GM12878 (cell line): Measurements from ENCODE around the gene ANKRD65. TPM values are rescaled to one million over a fixed set of nuclear protein-coding genes. Genes with fewer than 3 reads are reported as not detected.
A peak's percentile ranks its signal among the peaks of the same experiment; 100 is the strongest.

Experiments used
- ATAC-seq: fragments of 200-7000 bp; cut with Tn5 transposase; 3 replicates; pipeline ENCODE4 v1.9.1; 2020; ENCODE audit warnings: mild to moderate bottlenecking, moderate library complexity
- BruUV-seq: library from RNA; stranded (reverse); fragments of 400-500 nt; replicated peaks from 2 replicates; lab custom pipeline; 2021; lab: Mats Ljungman, UMichigan
- CTCF ChIA-PET: fragments of 300-600 bp; sonication (Branson Sonifier 250); formaldehyde crosslinking; extraction: SDS; loops from one replicate; lab custom pipeline; 2021; ENCODE audit warnings: inconsistent platforms; lab: Yijun Ruan, JAX
- POLR2A ChIA-PET: fragments of 350-600 bp; formaldehyde crosslinking; extraction: SDS; loops from one replicate; lab custom pipeline; 2021; ENCODE audit warnings: inconsistent platforms; lab: Charles Lee
- RAD21 ChIA-PET: fragments of 300-600 bp; sonication (Branson Sonifier 250); formaldehyde crosslinking; loops from one replicate; lab custom pipeline; 2023; ENCODE audit warnings: antibody characterized with exemption; ENCODE audit not compliant: unreplicated experiment; lab: Charles Lee
- SMC1A ChIA-PET: fragments of 300-600 bp; sonication (Branson Sonifier 250); formaldehyde crosslinking; loops from one replicate; lab custom pipeline; 2023; ENCODE audit not compliant: unreplicated experiment, uncharacterized antibody; lab: Charles Lee
- DNase-seq: peaks from one replicate; pipeline ENCODE4 v3.0.0-alpha.2; 2011; ENCODE audit warnings: low read depth, low spot score
- FAIRE-seq: peaks from 3 replicates; lab custom pipeline; 2011; peaks lifted over from hg19 to GRCh38; lab: Jason Lieb, UNC
- H2AFZ ChIP-seq: 2 replicates; pipeline ENCODE4 v1.6.0; 2011; ENCODE audit warnings: low read depth, low read length, control low read depth; ENCODE audit not compliant: control insufficient read depth
- H3K27ac ChIP-seq: 2 replicates; pipeline ENCODE4 v1.5.1; 2011; ENCODE audit warnings: control low read depth; ENCODE audit not compliant: control insufficient read depth, insufficient read depth
- H3K27me3 ChIP-seq, 2 experiments: replicated peaks in 1 of 2; 2 replicates each; pipeline versions ENCODE4 v1.6.0 to v1.6.1; 2011; ENCODE audit warnings: low read length in 1 of 2; ENCODE audit not compliant: control insufficient read depth in 2 of 2, insufficient read depth in 2 of 2
- H3K36me3 ChIP-seq, 2 experiments: 2 replicates each; pipeline ENCODE4 v1.5.1; 2011; ENCODE audit warnings: low read length in 1 of 2; ENCODE audit not compliant: control insufficient read depth in 2 of 2, insufficient read depth in 2 of 2
- H3K4me1 ChIP-seq: 2 replicates; pipeline ENCODE4 v1.6.1; 2011; ENCODE audit warnings: mild to moderate bottlenecking, low read length, moderate library complexity, mixed read lengths; ENCODE audit not compliant: control insufficient read depth, insufficient read depth
- H3K4me2 ChIP-seq: 2 replicates; pipeline ENCODE4 v1.6.0; 2011; ENCODE audit warnings: control low read depth; ENCODE audit not compliant: control insufficient read depth, insufficient read depth
- H3K4me3 ChIP-seq: fragments of 200-600 bp; sonication (generic); 2 replicates; pipeline ENCODE4 v1.5.1; 2016
- H3K79me2 ChIP-seq: 2 replicates; pipeline ENCODE4 v1.6.0; 2011; ENCODE audit warnings: low read length; ENCODE audit not compliant: control insufficient read depth, insufficient read depth
- H3K9ac ChIP-seq: 2 replicates; pipeline ENCODE4 v1.8.0; 2011; ENCODE audit warnings: low read length, control low read depth, mixed read lengths; ENCODE audit not compliant: control insufficient read depth, insufficient read depth
- H3K9me3 ChIP-seq: replicated peaks from 3 replicates; pipeline ENCODE4 v1.5.1; 2011; ENCODE audit warnings: mild to moderate bottlenecking, low read length; ENCODE audit not compliant: control insufficient read depth, insufficient read depth
- H4K20me1 ChIP-seq: 2 replicates; pipeline ENCODE4 v1.6.0; 2011; ENCODE audit not compliant: control insufficient read depth, insufficient read depth
- BMI1 ChIP-seq: fragments of 450-650 bp; IDR thresholded peaks from 2 replicates; pipeline ENCODE4 v1.6.1; 2016; ENCODE audit warnings: mild to moderate bottlenecking, moderate library complexity, borderline replicate concordance
- FOS ChIP-seq: IDR thresholded peaks from 3 replicates; pipeline ENCODE4 v1.6.1; 2011; ENCODE audit warnings: borderline replicate concordance; ENCODE audit not compliant: insufficient read length; ENCODE audit errors: extremely low read depth
- HDGF ChIP-seq: fragments of 450-650 bp; IDR thresholded peaks from 2 replicates; pipeline ENCODE4 v1.6.1; 2016; ENCODE audit warnings: antibody characterized with exemption
- IKZF1 ChIP-seq: fragments of 450-650 bp; conservative IDR thresholded peaks from 2 replicates; pipeline ENCODE4 v1.6.1; 2017; ENCODE audit warnings: antibody characterized with exemption, mild to moderate bottlenecking
- NFYA ChIP-seq: IDR thresholded peaks from 2 replicates; pipeline ENCODE4 v1.6.1; 2011; ENCODE audit warnings: low read depth, mild to moderate bottlenecking, low read length, improper control_type of control experiment, borderline replicate concordance
- POLR2A ChIP-seq: IDR thresholded peaks from 2 replicates; pipeline ENCODE4 v1.6.1; 2011; ENCODE audit warnings: low read depth, mild to moderate bottlenecking, low read length
- SIN3A ChIP-seq: IDR thresholded peaks from 2 replicates; pipeline ENCODE4 v1.6.1; 2012; ENCODE audit warnings: low read depth, low read length, improper control_type of control experiment
- SMARCA5 ChIP-seq: fragments of 450-650 bp; IDR thresholded peaks from 2 replicates; pipeline ENCODE4 v1.6.1; 2017; ENCODE audit warnings: mild to moderate bottlenecking
- WGBS: methylation state at CpG from one replicate; pipeline ENCODE4 v1.1.6; 2016; ENCODE audit warnings: low lambda C conversion rate; ENCODE audit not compliant: insufficient replicate concordance, insufficient coverage; ENCODE audit errors: missing lambda C conversion rate; 5-methylcytosine and 5-hydroxymethylcytosine counted together
- in situ Hi-C: fragments of 300-500 bp; cut with MboI; formaldehyde crosslinking; loops from 9 replicates; pipeline ENCODE4 v1.14.3; 2018; ENCODE audit warnings: mixed read lengths
- intact Hi-C: fragments of 100-400 bp; cut with micrococcal nuclease; formaldehyde crosslinking; loops from one replicate; pipeline ENCODE4 v1.14.2; 2022; ENCODE audit not compliant: unreplicated experiment
- polyA plus RNA-seq, 11 experiments: library from polyadenylated mRNA; depleted of rRNA in 4 of 11; unstranded in 6 of 11; stranded (reverse) in 5 of 11; fragments of >200 nt; fragmentation: Nextera tagmentation in 4 of 11; fragmentation: Illumina TruSeq in 1 of 11; extraction: Ambion mirVana in 4 of 11; extraction: Trizol in 1 of 11; gene quantifications; 1 replicate in 1 of 11; 2 replicates in 10 of 11; pipeline versions ENCODE4 v1.2.1 to v1.2.3, GENCODE V29; 2011 to 2016; ENCODE audit warnings: inconsistent platforms in 2 of 11, missing spikeins in 2 of 11, low read depth in 1 of 11
- total RNA-seq, 4 experiments: library from RNA; depleted of rRNA in 3 of 4; stranded (reverse); fragments of >200 nt in 3 of 4; fragmentation: Illumina TruSeq in 1 of 4; extraction: Trizol in 1 of 4; gene quantifications; 2 replicates each; pipeline versions ENCODE4 v1.2.1 to v1.2.3, GENCODE V29; 2013 to 2021
- TF ChIP-seq, protein P1 (sequence below): fragments of 150-350 bp; IDR thresholded peaks from 2 replicates; pipeline ENCODE4 v1.6.1; 2014; ENCODE audit warnings: mild to moderate bottlenecking, low read depth, low read length
- TF ChIP-seq, protein P2 (sequence below): fragments of 450-650 bp; IDR thresholded peaks from 2 replicates; pipeline ENCODE4 v1.6.1; 2016; ENCODE audit warnings: mild to moderate bottlenecking, moderate library complexity, borderline replicate concordance

The ANKRD65 gene
- total and polyA plus RNA-seq, 10 of the 15 experiments (the other 5 are each of a cell fraction or from before 2014, with no cell fraction given), result 0.05 to 2.8 (median 0.37) TPM

DNA sequence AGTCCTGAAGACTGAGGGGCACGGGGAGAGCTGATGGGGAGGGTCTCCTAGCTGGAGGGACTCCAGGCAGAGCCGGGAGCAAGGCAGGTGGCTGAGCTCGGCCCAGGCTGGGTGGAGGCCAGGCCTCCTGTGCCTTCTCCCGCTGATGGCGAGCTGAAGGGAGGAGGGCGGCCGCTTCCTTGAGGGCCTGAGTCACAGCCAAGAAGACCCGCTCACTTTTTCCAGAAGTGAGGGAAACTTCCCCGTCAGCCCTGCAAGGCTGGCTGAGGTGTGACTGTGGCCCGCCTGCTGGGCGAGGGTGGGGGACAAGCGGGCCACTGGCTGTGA lies 12.7 kb upstream of the ANKRD65 start:
- no peak for DNase-seq
- intact Hi-C loops (no loop called here), in situ Hi-C loops (no loop called here)
- no TSS peak for BruUV-seq
- Histone ChIP-seq H3K27ac (no peak overlapping the region), H3K4me2 (no peak overlapping the region; the same call in 1 of the 2 replicates), H3K79me2 (no peaks in the 10 kb centered on the region), H3K9me3 (no peaks in the 10 kb centered on the region), H2AFZ (peak overlapping the region; percentile 44), H3K36me3 (no peaks in the 10 kb centered on the region), H3K4me1 (peaks cover 20% of the 10 kb centered on the region), H3K27me3 (peaks cover 0 to 13% of the 10 kb centered on the region in 2 experiments; a peak in 3 of 4 replicates), H4K20me1 (no peaks in the 10 kb centered on the region), H3K4me3 (peak overlapping the region; percentile 8; the same call in 1 of the 2 replicates), H3K9ac (peak overlapping the region; percentile 34; the same call in 1 of the 2 replicates)
- no peak for FAIRE-seq
- RAD21 ChIA-PET, result no interaction called here
- ATAC-seq, result no peak
- TF ChIP-seq SIN3A (no peak), POLR2A (peak; percentile 11; the same call in 1 of the 2 replicates), HDGF (no peak)
- CTCF ChIA-PET, result interaction anchor here (1.2 kb wide), 1 partner anchor 35 kb away, joined by 4 read pairs; the partner anchor contains the start of gene CCNL2
- POLR2A ChIA-PET, result interaction anchor here (0.7 kb wide), 1 partner anchor 25 kb away, joined by 3 read pairs; no protein-coding TSS in a partner anchor
- WGBS, result 3% methylated on average over 12 of the region's 12 CpGs
- SMC1A ChIA-PET, result no interaction called here

DNA sequence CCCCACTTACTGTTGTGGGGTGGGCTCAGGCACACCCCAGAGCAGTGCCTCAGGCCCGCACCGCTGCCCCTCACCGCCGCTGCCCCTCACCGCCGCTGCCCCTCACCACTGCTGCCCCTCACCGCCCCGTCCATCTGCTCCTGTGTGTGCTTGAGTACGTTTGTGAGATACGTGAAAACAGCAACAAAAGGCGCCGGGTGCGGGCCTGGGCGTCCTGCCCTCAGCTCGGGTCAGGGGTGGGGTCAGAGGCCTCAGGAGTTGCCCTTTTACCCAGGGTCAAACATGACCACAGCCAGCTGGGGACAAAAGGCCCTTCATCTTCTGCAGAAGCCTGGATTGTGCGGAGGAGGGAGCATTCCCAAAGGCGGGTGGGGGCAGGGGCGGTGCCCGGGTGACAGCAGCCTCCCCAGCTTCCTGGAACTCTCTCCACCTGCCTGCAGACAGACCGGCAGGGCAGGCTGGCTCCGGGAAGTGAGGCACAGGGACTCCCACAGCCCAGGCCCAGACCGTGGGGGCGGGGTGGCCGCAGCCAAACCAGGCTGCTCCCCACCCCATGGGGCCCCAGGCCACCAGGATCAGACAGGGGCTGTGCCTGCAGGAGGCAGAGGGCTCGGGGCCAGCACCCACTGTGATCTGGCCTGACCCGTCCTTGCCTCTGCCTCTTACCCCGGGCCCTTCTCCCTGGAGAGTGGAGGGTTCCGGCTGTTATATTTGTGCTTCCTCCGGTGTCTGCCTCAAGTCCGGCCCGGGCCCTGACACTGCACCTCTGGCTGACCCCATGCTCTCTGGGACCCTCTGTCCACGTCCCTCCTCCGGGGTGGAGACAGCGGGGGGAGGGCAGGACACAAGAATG lies 12.1 kb upstream of the ANKRD65 start:
- ChIA-PET CTCF (interaction anchor here (0.7 to 1.2 kb wide), 2 partner anchors 25 to 34 kb away, joined by 3 to 4 read pairs; partner anchors contain the start of gene CCNL2), RAD21 (no interaction called here), SMC1A (no interaction called here), POLR2A (interaction anchor here (0.7 to 1.0 kb wide), 2 partner anchors 15 to 24 kb away, joined by 3 read pairs; no protein-coding TSS in a partner anchor)
- peak overlapping the region; percentile 8; the same call in 1 of the 2 replicates for H3K4me3 ChIP-seq
- no peak for DNase-seq
- peaks cover 0 to 13% of the 10 kb centered on the region in 2 experiments; a peak in 3 of 4 replicates for H3K27me3 ChIP-seq
- no peak overlapping the region for H3K27ac ChIP-seq
- no peaks in the 10 kb centered on the region for H3K79me2 ChIP-seq
- H3K36me3 ChIP-seq, result no peaks in the 10 kb centered on the region
- FAIRE-seq, result no peak
- no TSS peak for BruUV-seq
- peak overlapping the region; percentile 44 for H2AFZ ChIP-seq
- ATAC-seq, result no peak
- in situ Hi-C loops (no loop called here), intact Hi-C loops (no loop called here)
- H3K9ac ChIP-seq, result no peak overlapping the region
- 37% methylated on average over 33 of the region's 34 CpGs for WGBS
- no peaks in the 10 kb centered on the region for H3K9me3 ChIP-seq
- no peaks in the 10 kb centered on the region for H4K20me1 ChIP-seq
- no peak overlapping the region; the same call in 1 of the 2 replicates for H3K4me2 ChIP-seq
- H3K4me1 ChIP-seq, result peaks cover 20% of the 10 kb centered on the region
- TF ChIP-seq SMARCA5 (no peak), FOS (no peak), BMI1 (no peak), NFYA (no peak), IKZF1 (no peak)
- TF ChIP-seq, protein P1, sequence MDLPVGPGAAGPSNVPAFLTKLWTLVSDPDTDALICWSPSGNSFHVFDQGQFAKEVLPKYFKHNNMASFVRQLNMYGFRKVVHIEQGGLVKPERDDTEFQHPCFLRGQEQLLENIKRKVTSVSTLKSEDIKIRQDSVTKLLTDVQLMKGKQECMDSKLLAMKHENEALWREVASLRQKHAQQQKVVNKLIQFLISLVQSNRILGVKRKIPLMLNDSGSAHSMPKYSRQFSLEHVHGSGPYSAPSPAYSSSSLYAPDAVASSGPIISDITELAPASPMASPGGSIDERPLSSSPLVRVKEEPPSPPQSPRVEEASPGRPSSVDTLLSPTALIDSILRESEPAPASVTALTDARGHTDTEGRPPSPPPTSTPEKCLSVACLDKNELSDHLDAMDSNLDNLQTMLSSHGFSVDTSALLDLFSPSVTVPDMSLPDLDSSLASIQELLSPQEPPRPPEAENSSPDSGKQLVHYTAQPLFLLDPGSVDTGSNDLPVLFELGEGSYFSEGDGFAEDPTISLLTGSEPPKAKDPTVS, result no peak
- TF ChIP-seq, protein P2, sequence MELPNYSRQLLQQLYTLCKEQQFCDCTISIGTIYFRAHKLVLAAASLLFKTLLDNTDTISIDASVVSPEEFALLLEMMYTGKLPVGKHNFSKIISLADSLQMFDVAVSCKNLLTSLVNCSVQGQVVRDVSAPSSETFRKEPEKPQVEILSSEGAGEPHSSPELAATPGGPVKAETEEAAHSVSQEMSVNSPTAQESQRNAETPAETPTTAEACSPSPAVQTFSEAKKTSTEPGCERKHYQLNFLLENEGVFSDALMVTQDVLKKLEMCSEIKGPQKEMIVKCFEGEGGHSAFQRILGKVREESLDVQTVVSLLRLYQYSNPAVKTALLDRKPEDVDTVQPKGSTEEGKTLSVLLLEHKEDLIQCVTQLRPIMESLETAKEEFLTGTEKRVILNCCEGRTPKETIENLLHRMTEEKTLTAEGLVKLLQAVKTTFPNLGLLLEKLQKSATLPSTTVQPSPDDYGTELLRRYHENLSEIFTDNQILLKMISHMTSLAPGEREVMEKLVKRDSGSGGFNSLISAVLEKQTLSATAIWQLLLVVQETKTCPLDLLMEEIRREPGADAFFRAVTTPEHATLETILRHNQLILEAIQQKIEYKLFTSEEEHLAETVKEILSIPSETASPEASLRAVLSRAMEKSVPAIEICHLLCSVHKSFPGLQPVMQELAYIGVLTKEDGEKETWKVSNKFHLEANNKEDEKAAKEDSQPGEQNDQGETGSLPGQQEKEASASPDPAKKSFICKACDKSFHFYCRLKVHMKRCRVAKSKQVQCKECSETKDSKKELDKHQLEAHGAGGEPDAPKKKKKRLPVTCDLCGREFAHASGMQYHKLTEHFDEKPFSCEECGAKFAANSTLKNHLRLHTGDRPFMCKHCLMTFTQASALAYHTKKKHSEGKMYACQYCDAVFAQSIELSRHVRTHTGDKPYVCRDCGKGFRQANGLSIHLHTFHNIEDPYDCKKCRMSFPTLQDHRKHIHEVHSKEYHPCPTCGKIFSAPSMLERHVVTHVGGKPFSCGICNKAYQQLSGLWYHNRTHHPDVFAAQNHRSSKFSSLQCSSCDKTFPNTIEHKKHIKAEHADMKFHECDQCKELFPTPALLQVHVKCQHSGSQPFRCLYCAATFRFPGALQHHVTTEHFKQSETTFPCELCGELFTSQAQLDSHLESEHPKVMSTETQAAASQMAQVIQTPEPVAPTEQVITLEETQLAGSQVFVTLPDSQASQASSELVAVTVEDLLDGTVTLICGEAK, result no peak
